Thyroid gland (tissue), 4 donors: ENCODE measurements around the gene DHRS3. TPM values are rescaled to one million over a fixed set of nuclear protein-coding genes. Genes with fewer than 3 reads are reported as not detected.
"Not testable (repeated sequence)": the region's sequence is repeated elsewhere in the genome, so short reads cannot be mapped to it uniquely, and the experiment has no call there.

Source experiments
- DNase-seq, 2 donors: peaks; one replicate each; pipeline ENCODE4 v3.0.0-alpha.2; 2019
- H3K27ac ChIP-seq, 3 donors: fragments of 200-600 bp; sonication (generic); 1 replicate in 2 of 3; 2 replicates in 1 of 3; pipeline ENCODE4 v1.5.1; 2016 to 2019; ENCODE audit warnings: mild to moderate bottlenecking in 1 of 3, moderate library complexity in 1 of 3
- H3K27me3 ChIP-seq: fragments of 200-600 bp; sonication (generic); one replicate; pipeline ENCODE4 v1.5.1; 2019
- H3K36me3 ChIP-seq, 2 donors: fragments of 200-600 bp; sonication (generic); one replicate each; pipeline ENCODE4 v1.5.1; 2016 to 2019
- H3K4me1 ChIP-seq, 2 donors: fragments of 200-600 bp; sonication (generic); one replicate each; pipeline ENCODE4 v1.5.1; 2017 to 2019
- H3K4me3 ChIP-seq, 3 donors: fragments of 200-600 bp; sonication (generic); replicated peaks in 1 of 3; 1 replicate in 2 of 3; 2 replicates in 1 of 3; pipeline ENCODE4 v1.5.1; 2016; ENCODE audit warnings: mild to moderate bottlenecking in 1 of 3
- H3K9me3 ChIP-seq: fragments of 200-600 bp; sonication (generic); one replicate; pipeline ENCODE4 v1.5.1; 2017
- POLR2A ChIP-seq, 2 donors: fragments of 450-650 bp; IDR thresholded peaks; one replicate each; pipeline ENCODE4 v1.6.1; 2017; ENCODE audit warnings: antibody characterized with exemption in 2 of 2, mild to moderate bottlenecking in 2 of 2, moderate library complexity in 1 of 2
- WGBS, 2 donors: methylation state at CpG; one replicate each; pipeline ENCODE4 v1.1.5; 2017; 5-methylcytosine and 5-hydroxymethylcytosine counted together
- intact Hi-C: fragments of 100-400 bp; cut with DNase I; formaldehyde crosslinking; loops from one replicate; pipeline ENCODE4 v1.15.1; 2023
- total RNA-seq, 4 donors: library from RNA; depleted of rRNA; stranded (reverse); fragments of >200 nt; gene quantifications; one replicate each; pipeline ENCODE4 v1.2.3, GENCODE V29; 2016
- TF ChIP-seq, protein P1 (sequence below), 6 experiments: fragments of 200-600 bp in 3 of 6; fragments of 450-650 bp in 3 of 6; sonication (generic) in 3 of 6; IDR thresholded peaks; one replicate each; pipeline ENCODE4 v1.5.1; 2016 to 2019; ENCODE audit warnings: antibody characterized with exemption in 6 of 6, mild to moderate bottlenecking in 2 of 6, inconsistent platforms in 1 of 6, moderate library complexity in 1 of 6

The DHRS3 gene
- total RNA-seq, 4 donors from 2014 or later, result 181 to 304 (median 268) TPM

DNA sequence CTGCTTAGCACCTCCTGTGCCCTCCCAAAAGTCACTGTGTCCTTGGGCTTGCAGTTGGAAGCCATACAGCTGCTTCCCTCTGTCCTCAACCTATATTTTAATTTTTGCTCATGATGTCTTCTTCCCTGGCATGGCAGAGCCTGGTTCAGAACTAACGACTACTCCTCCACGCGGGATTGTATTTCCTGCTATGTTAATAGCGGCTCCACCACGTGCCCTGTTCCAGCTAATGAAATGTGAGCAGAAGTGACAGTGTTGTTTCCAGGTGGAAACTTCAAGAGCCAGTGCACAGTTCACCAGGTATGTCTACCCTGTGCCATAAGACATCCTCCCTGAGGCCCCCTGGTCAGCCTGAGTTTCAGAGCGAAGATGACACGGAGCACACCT, 52.1 kb downstream of the DHRS3 start:
- TF ChIP-seq, protein P1, sequence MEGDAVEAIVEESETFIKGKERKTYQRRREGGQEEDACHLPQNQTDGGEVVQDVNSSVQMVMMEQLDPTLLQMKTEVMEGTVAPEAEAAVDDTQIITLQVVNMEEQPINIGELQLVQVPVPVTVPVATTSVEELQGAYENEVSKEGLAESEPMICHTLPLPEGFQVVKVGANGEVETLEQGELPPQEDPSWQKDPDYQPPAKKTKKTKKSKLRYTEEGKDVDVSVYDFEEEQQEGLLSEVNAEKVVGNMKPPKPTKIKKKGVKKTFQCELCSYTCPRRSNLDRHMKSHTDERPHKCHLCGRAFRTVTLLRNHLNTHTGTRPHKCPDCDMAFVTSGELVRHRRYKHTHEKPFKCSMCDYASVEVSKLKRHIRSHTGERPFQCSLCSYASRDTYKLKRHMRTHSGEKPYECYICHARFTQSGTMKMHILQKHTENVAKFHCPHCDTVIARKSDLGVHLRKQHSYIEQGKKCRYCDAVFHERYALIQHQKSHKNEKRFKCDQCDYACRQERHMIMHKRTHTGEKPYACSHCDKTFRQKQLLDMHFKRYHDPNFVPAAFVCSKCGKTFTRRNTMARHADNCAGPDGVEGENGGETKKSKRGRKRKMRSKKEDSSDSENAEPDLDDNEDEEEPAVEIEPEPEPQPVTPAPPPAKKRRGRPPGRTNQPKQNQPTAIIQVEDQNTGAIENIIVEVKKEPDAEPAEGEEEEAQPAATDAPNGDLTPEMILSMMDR (IDR thresholded peaks at IDR 0.05), result no peak
- no peak for TF ChIP-seq POLR2A (IDR thresholded peaks at IDR 0.05)
- Histone ChIP-seq H3K27me3 (no peaks in the 10 kb centered on the region), H3K4me1 (peaks cover 9 to 15% of the 10 kb centered on the region in 2 donors), H3K9me3 (no peaks in the 10 kb centered on the region), H3K27ac (peak overlapping the region in 2 of 3 donors; percentile 59 to 77), H3K4me3 (no peak overlapping the region), H3K36me3 (peaks cover 33 to 36% of the 10 kb centered on the region in 2 donors)
- intact Hi-C loops, result no loop called here
- DNase-seq, result peak; percentile 34 to 40
- WGBS, 2 donors, result 83 to 85% methylated on average over 7 of the region's 7 CpGs

DNA sequence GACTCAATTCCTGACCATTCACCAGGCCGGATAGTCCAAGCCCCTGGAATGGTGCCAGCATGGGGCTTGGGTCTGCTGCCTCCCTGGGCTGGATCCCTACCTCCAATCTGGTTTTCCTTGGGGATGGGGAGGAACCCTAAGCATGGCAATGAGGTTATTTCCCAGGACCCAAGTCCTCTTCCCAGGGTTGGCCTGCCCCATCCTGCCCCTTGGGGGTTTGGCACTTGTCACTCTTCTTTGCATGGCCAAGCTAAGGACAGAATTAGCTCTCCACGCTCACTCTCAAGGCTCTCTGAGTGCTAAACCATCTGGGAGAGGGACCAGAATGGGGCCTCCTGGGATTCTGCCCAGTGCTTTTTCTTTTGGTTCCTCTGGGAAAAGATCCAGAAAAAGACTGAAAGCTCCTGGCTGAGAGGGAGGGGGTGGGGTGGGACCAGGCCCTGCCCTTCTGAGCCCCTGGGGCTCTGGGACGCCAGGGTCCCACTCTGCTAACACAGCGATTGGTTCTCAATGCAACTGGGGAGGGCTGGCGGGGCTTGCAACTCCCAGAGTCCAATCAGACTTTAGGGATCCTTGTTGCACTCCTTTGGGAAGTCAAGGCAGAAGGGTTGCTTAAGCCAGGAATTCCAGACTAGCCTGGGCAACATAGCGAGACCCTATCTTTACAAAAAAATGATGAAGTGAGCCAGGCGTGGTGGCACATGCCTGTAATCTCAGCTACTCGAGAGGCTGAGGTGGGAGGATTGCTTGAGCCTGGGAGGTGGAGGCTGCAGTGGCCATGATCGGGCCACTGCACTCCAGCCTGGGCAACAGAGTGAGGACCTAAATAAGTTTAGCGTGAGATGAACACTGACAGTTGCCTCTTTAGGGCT, 52.7 kb downstream of the DHRS3 start:
- intact Hi-C loops, result no loop called here
- Histone ChIP-seq H3K27ac (peak overlapping the region; percentile 59 to 77 (median 67)), H3K36me3 (peaks cover 27 to 30% of the 10 kb centered on the region in 2 donors), H3K27me3 (no peaks in the 10 kb centered on the region), H3K4me3 (no peak overlapping the region), H3K4me1 (peaks cover 9 to 15% of the 10 kb centered on the region in 2 donors), H3K9me3 (no peaks in the 10 kb centered on the region)
- 67% methylated on average over 10 of the region's 10 CpGs for WGBS, 2 donors
- DNase-seq, result peak; percentile 83 to 84
- TF ChIP-seq, protein P1 (IDR thresholded peaks at IDR 0.05), result no peak
- no peak for TF ChIP-seq POLR2A (IDR thresholded peaks at IDR 0.05)

DNA sequence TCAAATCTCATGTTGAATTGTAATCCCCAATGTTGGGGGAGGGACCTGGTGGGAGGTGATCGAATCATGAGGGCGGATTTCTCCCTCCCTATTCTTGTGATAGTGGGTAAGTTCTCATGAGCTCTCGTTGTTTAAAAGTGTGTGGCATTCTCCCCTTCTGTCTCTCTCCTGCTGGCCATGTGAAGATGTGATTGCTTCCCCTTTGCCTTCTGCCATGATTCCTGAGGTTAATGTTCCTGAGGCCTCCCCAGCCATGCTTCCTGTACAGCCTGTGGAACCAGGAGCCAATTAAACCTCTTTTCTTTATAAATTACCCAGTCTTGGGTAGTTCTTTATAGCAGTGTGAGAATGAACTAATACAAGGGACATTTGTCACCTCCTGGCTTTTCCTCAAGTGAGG, 53.8 kb downstream of the DHRS3 start:
- peak overlapping the region in 2 of 3 donors; percentile 59 to 67 for H3K27ac ChIP-seq
- peaks cover 17 to 21% of the 10 kb centered on the region in 2 donors for H3K36me3 ChIP-seq
- DNase-seq, intact Hi-C loops, H3K9me3 ChIP-seq, H3K27me3 ChIP-seq, H3K4me3 ChIP-seq: not testable (repeated sequence)
- 93 to 98% methylated on average over 3 of the region's 3 CpGs for WGBS, 2 donors
- H3K4me1 ChIP-seq, result peaks cover 9 to 15% of the 10 kb centered on the region in 2 donors

DNA sequence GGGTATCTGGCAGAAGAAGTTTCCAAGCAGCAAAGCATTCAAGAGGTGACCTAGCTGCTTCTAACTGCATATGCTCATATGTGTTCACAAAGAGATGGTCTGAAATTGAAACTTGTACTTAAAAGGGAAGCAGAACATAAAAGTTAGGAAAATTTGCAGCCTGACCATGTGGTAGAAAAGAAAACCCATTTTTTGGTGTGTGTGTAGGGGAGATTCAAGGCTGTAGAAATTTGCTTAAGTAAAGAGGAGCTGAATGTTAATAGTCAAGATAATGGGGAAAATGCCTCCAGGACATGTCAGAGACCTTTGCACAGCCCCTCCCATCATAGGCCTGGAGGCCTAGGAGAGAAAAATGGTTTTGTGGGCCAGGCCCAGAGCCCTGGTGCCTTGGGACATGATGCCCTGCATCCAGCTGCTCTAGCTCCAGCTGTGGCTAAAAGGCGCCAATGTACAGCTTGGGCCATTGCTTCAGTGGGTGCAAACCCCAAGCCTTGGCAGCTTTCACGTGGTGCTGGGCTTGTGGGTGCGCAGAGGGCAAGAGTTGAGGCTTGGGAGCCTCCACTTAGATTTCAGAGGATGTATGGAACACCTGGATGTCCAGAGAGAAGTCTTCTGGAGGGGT, 54.9 kb downstream of the DHRS3 start:
- no peak overlapping the region for H3K4me3 ChIP-seq
- intact Hi-C loops, result no loop called here
- WGBS, 2 donors, result 75 to 76% methylated on average over 3 of the region's 3 CpGs
- H3K4me1 ChIP-seq, result peaks cover 14 to 19% of the 10 kb centered on the region in 2 donors
- peaks cover 11% of the 10 kb centered on the region in 2 donors for H3K36me3 ChIP-seq
- no peaks in the 10 kb centered on the region for H3K9me3 ChIP-seq
- TF ChIP-seq, protein P1 (IDR thresholded peaks at IDR 0.05), result no peak
- TF ChIP-seq POLR2A (IDR thresholded peaks at IDR 0.05), result no peak
- no peak overlapping the region for H3K27ac ChIP-seq
- no peaks in the 10 kb centered on the region for H3K27me3 ChIP-seq
- DNase-seq, result no peak

DNA sequence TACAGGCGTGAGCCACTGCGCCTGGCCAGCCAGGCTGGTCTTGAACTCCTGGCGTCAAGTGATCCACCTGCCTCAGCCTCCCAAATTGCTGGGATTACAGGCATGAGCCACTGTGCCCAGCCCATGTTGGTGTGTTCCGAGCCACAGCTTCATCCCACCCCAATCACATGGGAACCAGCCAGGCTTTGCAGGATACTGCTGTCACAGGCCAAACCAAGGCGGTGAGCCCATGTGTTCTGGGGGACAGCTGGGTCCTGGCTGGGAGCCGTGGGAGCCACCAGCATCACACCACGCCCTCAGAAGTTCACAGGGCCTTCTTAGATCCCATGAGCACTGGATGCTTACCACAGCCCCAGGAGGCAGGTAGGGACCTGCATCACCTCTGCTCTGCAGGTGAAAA, 56.9 kb downstream of the DHRS3 start:
- Histone ChIP-seq H3K9me3 (no peaks in the 10 kb centered on the region), H3K36me3 (no peaks in the 10 kb centered on the region), H3K27ac (no peak overlapping the region), H3K4me1 (peaks cover 30 to 39% of the 10 kb centered on the region in 2 donors), H3K27me3 (no peaks in the 10 kb centered on the region), H3K4me3 (no peak overlapping the region)
- intact Hi-C loops, result no loop called here
- no peak for TF ChIP-seq POLR2A (IDR thresholded peaks at IDR 0.05)
- TF ChIP-seq, protein P1 (IDR thresholded peaks at IDR 0.05), result no peak
- DNase-seq, result no peak
- 95 to 100% methylated on average over 4 to 6 of the region's 7 CpGs for WGBS, 2 donors
